Activated T-cell treated with anti-CD3 and anti-CD28 coated beads for 48 hours (primary cell): ENCODE measurements around the gene WDR18.
A peak's percentile ranks its signal among the peaks of the same experiment; 100 is the strongest.

ENCODE experiments used
- DNase-seq: peaks from one replicate; pipeline ENCODE4 v3.0.0-alpha.2; 2020; ENCODE audit warnings: low read depth

The WDR18 gene

DNA sequence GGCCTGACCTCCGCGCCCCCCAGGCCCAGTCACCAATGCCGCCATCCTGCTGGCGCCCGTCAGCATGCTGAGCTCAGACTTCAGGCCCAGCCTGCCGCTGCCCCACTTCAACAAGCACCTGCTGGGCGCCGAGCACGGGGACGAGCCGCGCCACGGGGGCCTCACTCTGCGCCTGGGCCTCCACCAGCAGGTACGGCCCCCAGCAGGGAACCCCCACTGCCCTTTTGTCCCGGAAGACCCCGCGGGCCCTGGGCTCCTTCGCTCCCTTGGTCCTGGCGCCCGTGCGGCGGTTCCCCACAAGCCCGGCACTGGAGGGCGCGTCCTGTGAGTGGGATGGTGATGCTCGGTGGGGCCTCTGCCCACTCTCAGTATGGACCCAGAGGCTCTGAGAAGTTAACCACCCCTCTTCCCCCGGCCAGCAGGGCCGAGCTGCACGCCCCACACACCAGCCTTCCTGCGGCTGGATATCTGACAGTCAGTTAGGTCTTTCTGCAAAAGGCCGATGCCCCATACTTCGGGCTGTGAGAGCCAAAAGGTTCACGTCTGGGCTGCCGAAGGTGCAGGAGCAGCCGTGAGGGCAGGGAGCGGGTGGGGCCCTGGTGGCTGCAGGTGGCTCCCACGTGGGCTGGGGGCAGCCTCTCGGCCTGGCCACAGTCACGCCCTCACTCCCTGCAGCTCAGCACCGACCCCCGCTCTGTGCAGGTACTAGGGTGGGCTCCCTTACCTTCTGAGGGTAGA, 8.0 kb downstream of the WDR18 start:
- DNase-seq: no peak

DNA sequence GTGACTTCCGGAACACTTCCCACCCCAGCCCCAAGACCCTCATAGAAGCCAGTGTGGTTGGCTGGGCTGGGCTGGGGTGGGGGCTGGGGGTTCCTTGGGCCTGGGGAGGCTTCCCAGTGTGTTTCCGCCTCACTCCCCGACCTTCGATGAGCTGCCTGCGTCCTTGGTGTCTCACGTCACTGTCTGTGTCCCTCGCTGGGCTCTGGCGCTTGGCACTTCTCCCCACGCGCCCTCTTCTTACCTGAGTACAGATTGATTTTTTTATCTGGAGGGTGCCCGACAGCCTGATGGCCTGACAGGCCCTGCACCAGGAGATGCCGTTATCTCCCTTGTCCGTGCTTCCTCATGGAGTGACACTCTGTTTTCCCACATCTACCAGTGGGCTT, 8.5 kb downstream of the WDR18 start:
- DNase-seq: no peak

DNA sequence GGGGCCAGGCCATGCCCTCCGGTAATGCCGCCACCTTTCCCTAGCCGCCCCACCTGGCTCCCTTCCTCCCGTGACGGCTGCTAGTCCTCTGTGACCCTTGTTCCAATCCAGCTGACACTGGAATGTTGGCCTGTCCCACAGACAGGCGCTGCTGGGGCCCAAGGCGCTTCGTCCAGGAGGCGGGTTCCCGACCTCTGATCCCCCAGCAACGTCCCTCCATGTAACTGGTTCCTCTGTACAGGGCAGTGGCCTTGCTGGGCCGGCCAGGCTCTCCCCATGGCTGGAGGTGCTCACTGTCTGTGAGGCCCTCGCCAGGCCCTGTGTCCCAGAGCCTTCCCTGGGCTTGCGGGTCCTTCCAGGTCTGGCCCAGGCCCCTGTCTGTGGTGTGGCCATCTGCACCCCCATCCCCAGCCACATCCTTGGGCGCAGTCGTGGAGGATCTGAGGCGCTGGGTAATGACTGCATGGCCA, 9.3 kb downstream of the WDR18 start:
- DNase-seq: no peak

DNA sequence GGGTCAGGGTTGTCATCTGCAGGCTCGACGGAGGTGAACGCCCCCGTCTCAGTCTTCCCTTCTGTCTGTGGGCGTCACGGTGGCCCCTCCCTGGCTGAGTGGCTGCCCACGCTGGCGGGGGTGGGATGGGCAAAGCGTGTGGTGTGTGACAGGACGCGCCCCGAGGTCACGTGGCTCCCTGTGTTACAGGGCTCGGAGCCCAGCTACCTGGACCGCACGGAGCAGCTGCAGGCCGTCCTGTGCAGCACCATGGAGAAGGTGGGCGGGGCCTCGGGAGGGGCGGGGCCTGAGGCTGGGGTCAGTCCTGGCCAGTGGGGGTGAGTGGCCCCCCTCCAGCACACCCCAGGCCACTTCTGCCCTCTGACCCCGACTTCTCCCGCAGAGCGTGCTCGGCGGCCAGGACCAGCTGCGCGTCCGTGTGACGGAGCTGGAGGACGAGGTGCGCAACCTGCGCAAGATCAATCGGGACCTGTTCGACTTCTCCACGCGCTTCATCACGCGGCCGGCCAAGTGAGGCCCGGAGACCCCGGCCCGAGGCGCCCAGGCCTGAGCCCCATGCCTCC, 9.8 kb downstream of the WDR18 start:
- no peak for DNase-seq

DNA sequence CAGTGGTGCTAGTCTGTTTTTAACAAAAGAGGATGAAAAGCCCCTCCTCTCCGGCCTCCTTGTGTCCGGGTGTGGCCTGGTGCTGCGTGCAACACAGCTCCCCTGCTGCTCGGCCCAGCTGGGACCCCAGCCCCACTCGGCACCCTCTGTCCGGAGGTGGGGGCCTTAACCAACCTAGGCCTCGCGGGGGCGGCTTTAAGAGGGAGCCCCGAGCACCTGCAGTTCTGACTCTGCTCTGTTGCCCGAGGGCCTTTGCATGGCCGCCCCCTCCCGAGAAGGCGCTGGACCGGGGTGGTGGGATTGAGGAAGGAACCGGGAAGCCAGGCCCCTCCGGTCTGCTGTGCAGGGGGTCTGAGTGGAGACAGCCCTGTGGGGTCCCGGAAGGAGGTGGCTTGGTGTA, 10.4 kb downstream of the WDR18 start:
- no peak for DNase-seq

DNA sequence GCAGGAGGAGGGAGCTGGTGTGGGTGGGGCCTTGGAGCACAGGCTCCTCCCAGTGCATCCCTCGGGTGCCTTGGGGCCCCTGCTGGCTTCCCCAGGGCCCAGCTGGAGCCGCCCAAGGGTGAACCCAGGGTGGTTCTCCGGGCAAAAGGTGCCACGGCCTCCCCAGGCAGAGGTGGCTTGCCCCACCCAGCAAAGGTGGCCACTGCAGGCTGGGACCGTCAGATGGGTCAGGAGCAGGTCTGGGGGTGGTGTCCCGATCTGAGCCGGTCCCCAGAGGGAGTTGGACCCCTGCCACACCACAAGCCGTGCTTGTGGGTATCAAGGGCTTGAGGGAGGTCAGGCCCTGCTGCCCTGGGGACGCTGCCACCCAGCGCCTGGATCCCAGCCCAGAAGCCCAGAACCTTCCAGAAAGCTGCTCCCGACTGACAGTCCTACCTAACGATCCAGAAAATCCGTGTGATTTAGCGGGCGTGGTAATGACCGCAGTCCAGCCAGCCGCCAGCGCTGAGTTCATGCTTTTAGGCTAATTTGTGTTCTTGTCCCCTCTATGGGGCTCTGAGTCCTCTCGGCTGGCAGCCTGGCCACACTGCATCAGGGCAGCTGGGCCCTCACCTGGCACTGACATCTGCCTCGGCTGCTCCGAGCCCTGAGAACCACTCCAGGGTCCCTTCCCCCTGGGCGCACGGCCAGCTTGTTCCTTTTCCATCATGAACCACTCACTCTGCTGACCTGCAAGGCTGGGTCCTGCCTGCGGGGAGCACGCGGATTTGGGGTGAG, 11.1 kb downstream of the WDR18 start:
- no peak for DNase-seq

DNA sequence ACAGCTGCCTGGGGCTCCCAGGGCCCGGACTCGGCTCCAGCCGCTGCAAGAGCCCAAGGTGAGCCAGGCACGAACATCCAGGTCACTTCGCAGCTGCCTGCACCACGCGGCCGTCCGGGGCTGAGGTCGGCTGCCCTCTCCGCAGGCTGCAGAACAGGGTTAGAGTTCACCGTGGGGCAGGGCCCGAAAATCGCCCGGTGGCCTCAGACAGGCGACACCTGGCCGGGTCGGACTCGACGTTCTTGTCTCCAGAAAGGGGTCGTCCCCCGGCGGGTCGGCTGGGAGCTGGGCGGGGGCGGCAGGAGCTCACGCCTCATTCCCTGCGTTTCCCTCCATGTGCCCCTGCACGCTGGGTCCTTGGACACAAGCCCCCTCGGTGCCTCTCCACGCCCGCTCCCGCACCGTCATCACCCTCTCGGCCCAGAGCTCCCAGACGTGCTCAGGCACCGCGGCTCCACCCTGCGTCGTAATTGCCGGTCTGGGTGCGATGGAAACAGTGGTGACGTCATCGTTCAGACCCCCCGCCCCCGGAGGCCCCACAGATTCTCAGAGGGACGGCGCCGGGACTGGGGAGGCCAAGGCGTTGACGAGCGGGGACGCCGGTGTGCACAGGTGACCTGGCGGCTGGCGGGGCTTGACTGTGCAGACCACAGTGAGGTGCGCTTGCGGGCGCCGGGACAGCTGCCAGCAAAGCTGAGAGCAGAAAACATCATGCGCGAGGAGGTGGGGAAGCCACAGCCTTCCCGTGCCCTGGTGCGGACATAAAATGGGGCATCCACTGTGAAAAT, 12.1 kb downstream of the WDR18 start:
- peak; percentile 48 for DNase-seq

DNA sequence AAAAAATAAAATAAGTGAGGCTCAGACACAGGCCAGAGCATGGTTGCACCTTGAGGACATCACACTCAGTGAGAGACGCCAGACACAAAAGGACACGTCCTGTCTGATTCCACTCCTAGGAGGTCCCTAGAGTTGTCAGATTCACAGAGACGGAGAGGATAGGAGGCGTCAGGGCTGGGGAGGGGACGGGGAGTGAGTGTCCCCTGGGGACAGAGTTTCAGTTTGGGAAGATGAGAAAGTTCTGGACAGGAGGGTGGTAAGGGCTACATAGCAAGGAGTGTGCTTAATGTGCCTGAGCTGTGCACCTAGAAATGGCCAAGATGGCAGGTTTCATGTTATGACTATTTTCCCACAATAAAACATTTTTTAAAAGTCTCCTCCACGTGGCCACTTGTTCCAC, 13.9 kb downstream of the WDR18 start:
- no peak for DNase-seq

DNA sequence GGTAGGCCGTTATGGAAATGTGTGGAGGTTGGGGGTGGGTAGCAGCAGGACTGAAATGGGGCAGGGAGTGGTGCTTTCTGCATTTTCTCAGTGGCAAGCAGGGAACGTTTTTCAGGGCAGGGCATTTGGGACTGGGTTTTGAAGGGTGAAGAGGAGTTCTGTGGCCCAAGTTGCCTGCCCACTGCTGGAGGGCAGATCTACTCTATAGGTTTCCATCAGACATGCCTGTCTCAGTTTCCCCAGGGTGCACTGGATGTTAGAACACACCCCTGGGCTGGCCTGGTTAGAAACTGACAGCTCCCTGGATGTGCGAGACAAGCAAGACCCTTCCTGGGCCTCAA, 15.2 kb downstream of the WDR18 start:
- no peak for DNase-seq

DNA sequence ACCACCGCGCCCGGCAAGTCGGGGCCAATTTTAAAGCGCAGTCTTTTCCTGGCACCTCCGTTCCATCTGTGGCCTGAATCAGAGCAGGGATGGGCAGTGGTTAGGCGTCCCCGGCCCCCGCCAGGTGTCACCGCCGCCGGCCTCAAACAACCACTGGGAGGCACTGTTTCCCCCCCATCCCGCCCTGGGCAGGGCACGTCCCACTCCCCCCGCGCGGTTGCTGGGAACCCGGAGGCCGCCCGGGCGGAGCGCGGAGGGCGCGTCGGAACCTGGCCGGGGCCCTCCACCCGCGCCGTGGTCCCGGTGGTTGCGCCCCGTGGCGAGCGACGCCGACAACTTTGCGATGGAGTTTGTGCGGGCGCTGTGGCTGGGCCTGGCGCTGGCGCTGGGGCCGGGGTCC, 15.9 kb downstream of the WDR18 start, which contains the start of gene GRIN3B:
TSS of gene GRIN3B (plus strand) at position 325 of the 400 bp plus-strand sequence. CDS start at position 344, 19 bp downstream.
- DNase-seq: peak; percentile 70

DNA sequence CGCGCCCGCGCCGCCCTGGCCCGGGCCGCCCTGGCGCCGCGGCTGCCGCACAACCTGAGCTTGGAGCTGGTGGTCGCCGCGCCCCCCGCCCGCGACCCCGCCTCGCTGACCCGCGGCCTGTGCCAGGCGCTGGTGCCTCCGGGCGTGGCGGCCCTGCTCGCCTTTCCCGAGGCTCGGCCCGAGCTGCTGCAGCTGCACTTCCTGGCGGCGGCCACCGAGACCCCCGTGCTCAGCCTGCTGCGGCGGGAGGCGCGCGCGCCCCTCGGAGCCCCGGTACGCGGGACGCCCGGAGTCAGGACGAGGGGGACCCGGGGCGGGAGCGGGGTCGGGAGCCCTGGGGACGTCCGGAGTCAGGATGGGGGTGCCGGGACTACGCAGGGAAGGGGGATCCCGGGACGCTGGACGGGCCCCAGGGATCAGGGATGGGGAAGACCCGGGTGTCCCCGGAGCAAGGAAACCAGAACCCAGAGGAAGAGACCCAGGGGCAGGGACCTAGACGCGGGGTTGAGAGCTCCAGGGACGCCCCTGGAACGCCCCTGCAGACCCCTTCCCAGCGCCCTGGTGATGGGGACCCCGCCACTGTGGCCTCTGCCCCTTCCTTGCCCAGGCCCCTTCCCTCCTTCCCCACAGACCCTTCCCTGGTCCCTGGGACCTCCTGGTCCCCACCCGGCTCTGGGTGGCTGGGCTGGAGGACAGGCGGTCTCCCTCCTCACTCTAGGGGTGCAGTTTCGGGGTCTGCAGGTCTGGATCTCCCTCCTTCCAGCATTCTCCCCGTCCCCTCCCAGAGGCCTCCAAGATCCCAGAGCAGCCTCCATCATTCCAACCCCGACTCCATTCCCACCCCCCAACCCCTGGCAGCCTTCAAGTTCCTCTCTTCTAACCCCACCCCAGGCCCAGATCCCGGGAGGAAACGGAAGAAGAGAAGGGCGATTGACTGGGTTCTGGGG, 16.7 kb downstream of the WDR18 start:
- no peak for DNase-seq

DNA sequence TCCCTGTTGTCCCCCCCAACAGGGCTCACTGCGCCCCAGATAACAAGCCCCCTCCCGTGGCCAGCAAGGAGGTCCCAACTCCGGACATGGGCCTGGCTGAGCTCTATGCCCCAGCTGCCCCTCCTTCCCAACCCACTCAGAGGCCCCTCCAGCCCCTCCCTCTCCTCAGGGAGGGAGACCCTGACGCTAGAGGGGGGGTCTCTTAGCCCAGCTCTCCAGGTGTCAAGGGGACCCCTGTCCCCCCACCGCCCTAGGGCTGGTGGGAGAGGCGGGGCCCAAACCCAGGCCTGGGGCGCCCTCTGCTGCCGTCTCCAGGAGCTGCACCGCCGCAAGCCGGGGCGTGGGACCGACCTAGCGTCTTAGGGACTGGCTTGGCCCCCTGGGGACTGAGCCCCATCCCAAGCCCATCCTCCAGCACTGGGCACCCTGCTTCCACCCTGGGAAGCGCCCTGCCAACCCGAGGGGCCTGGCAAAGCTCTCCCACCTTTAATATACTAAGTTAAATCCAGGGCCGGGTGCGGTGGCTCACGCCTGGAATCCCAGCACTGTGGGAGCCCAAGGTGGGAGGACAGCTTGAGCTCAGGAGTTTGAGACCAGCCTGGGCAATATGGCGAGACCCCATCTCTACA, 17.5 kb downstream of the WDR18 start:
- DNase-seq: peak; percentile 71

DNA sequence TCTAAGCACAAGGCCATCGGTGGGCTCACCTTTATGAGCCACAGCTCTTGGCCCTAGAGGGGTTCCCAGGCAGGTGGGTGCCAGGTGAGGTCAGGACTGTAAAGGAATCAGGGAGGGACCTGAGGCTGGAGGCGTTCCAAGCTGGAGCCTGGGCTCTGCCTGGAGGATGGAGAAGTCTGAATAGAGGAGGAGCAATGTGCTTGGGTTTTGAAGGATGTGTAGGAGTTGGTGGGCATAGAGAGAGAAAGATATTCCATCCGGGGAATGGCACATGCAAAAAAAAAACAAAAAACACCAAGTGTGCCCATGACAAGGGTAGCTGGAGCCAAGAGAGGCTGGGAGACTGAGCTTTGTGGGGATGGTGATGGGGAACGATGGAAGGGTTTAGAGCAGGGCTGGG, 18.5 kb downstream of the WDR18 start:
- no peak for DNase-seq

DNA sequence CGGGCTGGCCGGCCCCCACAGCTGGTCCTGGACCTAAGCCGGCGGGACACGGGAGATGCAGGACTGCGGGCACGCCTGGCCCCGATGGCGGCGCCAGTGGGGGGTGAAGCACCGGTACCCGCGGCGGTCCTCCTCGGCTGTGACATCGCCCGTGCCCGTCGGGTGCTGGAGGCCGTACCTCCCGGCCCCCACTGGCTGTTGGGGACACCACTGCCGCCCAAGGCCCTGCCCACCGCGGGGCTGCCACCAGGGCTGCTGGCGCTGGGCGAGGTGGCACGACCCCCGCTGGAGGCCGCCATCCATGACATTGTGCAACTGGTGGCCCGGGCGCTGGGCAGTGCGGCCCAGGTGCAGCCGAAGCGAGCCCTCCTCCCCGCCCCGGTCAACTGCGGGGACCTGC, 19.1 kb downstream of the WDR18 start:
- no peak for DNase-seq

DNA sequence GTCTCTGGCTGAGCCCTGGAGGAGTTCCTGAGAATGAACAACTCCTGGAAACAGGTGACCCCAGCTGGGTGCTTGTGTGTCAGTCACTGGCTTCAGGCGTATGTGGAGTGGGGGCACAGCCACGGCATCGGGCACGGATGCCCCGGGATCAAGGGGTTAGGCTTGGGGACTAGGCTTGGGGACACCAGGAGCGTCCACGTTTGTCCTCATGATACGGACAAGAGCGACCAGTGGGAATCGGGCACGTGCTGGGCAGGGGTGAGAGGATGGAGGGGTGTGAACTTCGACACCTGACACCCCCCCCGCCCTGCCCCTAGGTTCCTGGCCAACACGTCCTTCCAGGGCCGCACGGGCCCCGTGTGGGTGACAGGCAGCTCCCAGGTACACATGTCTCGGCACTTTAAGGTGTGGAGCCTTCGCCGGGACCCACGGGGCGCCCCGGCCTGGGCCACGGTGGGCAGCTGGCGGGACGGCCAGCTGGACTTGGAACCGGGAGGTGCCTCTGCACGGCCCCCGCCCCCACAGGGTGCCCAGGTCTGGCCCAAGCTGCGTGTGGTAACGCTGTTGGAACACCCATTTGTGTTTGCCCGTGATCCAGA, 20.2 kb downstream of the WDR18 start:
- DNase-seq: no peak

DNA sequence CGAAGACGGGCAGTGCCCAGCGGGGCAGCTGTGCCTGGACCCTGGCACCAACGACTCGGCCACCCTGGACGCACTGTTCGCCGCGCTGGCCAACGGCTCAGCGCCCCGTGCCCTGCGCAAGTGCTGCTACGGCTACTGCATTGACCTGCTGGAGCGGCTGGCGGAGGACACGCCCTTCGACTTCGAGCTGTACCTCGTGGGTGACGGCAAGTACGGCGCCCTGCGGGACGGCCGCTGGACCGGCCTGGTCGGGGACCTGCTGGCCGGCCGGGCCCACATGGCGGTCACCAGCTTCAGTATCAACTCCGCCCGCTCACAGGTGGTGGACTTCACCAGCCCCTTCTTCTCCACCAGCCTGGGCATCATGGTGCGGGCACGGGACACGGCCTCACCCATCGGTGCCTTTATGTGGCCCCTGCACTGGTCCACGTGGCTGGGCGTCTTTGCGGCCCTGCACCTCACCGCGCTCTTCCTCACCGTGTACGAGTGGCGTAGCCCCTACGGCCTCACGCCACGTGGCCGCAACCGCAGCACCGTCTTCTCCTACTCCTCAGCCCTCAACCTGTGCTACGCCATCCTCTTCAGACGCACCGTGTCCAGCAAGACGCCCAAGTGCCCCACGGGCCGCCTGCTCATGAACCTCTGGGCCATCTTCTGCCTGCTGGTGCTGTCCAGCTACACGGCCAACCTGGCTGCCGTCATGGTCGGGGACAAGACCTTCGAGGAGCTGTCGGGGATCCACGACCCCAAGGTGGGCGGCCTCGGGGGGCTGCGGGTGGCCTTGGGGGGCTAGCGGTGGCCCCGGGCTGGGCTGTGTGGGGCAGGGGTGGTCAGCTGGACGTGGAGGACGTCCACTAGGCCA, 20.9 kb downstream of the WDR18 start:
- no peak for DNase-seq

DNA sequence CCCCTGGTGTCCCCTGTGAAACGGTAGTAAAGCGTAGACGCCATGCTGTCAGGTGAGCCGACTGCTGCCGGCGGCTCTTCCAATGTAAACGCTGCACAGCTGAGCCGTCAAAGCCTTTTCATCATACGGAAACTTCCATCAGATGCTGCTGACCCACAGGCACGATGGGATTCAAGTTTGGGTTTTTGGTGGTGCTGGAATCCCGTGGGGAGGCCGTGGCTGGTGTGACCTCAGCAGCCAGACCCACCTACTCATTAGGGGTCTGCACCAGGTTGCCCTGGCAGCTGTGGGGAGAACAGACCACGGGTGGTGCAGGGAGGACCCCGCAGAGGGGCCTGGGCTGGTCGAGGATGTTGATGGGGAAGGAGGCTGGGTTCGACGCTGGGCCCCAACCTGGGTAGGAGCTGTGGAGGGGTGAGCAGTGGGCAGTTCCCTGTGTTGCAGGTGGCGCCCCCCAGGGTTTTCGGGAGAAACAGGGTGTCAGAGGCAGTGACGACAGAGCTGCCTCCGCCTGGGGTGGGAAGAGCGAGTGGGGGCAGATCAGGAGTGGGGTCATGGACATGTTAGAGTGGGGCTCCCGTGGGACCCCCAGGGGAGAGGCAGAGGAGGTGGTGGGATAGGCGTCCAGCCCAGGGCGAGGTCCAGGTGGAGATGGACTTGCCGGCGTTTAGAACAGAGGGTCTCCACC, 22.7 kb downstream of the WDR18 start:
- DNase-seq: no peak

DNA sequence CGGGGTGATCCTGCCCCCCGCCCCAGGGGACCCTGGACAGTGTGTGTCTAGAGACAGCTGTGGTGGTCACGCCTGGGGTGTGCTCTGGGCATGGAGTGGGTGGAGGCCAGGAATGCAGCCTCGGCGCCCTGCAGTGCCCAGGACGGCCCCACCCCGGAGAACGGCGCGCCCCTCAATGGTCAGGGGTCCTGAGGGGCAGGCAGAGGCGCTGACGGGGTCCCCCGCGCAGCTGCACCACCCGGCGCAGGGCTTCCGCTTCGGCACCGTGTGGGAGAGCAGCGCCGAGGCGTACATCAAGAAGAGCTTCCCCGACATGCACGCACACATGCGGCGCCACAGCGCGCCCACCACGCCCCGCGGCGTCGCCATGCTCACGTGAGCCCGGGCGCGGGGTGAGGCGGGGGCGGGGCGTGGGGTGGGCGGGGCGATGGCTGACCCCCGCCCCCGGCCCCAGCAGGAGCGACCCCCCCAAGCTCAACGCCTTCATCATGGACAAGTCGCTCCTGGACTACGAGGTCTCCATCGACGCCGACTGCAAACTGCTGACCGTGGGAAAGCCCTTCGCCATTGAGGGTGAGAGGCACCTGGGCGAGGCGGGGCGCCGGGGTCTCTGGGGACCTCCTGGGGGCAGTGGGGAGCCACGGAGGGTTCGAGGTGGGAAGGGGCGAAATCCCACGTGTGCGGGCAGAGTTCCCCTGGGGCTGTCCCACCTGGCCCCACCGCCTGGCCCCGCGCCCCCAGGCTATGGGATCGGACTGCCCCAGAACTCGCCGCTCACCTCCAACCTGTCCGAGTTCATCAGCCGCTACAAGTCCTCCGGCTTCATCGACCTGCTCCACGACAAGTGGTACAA, 23.5 kb downstream of the WDR18 start:
- no peak for DNase-seq
